Measurements from ENCODE around the gene MARCHF9.

GRCh38 chr12:57749061-57749460, 5.8 kb upstream of the MARCHF9 start:
- TF ChIP-seq CTCF (IDR thresholded peaks at IDR 0.05) (no peak), POLR2A (IDR thresholded peaks at IDR 0.05) (no peak)

Data from lower leg skin (tissue), 3 donors.